K562 (cell line): ENCODE data around the gene PRR29. TPM values are rescaled to one million over a fixed set of nuclear protein-coding genes. Genes with fewer than 3 reads are reported as not detected.

ENCODE experiments used
- CHD2 ChIP-seq: IDR thresholded peaks from 2 replicates; pipeline ENCODE4 v1.6.1; 2011; ENCODE audit warnings: low read depth, low read length
- HDAC1 ChIP-seq, 2 experiments: fragments of 450-650 bp; IDR thresholded peaks; 2 replicates each; pipeline ENCODE4 v1.6.1; 2016 to 2017; ENCODE audit warnings: inconsistent platforms in 1 of 2, mild to moderate bottlenecking in 1 of 2, moderate library complexity in 1 of 2
- HNRNPL ChIP-seq: fragments of 200-400 bp; formaldehyde crosslinking; IDR thresholded peaks from 2 replicates; pipeline ENCODE4 v1.6.1; 2017; ENCODE audit warnings: low read depth, mild to moderate bottlenecking, low read length
- HOMEZ ChIP-seq: fragments of 250-450 bp; sonication (Bioruptor Pico); IDR thresholded peaks from 2 replicates; pipeline ENCODE4 v1.4.0; 2020; ENCODE audit warnings: mild to moderate bottlenecking, moderate library complexity
- MYBL2 ChIP-seq, 2 experiments: fragments of 450-650 bp in 1 of 2; sonication (generic) in 1 of 2; formaldehyde crosslinking in 1 of 2; IDR thresholded peaks; 2 replicates each; pipeline versions ENCODE4 v1.6.1 to v1.8.1; 2017 to 2022; ENCODE audit warnings: borderline replicate concordance in 1 of 2, inconsistent platforms in 1 of 2, low read depth in 1 of 2, mild to moderate bottlenecking in 1 of 2, missing genetic modification reagents in 1 of 2, moderate library complexity in 1 of 2
- RBM22 ChIP-seq: fragments of 200-400 bp; formaldehyde crosslinking; IDR thresholded peaks from 2 replicates; pipeline ENCODE4 v1.6.1; 2018; ENCODE audit warnings: low read length, low read depth; ENCODE audit not compliant: poor library complexity, severe bottlenecking
- REST ChIP-seq, 2 experiments: fragments of 450-650 bp; formaldehyde crosslinking in 1 of 2; IDR thresholded peaks; 2 replicates each; pipeline versions ENCODE4 v1.4.0 to v1.6.1; 2014 to 2020; ENCODE audit warnings: mild to moderate bottlenecking in 2 of 2, borderline replicate concordance in 1 of 2, low read depth in 1 of 2
- SREBF1 ChIP-seq: fragments of 150-350 bp; IDR thresholded peaks from 2 replicates; pipeline ENCODE4 v1.6.1; 2014; ENCODE audit warnings: antibody characterized with exemption, low read depth, low read length, borderline replicate concordance
- TOE1 ChIP-seq, 2 experiments: fragments of 450-650 bp in 1 of 2; sonication (generic) in 1 of 2; formaldehyde crosslinking in 1 of 2; IDR thresholded peaks; 2 replicates each; pipeline versions ENCODE4 v1.7.1 to v1.8.0; 2016 to 2022; ENCODE audit warnings: borderline replicate concordance in 2 of 2, mild to moderate bottlenecking in 2 of 2, antibody characterized with exemption in 1 of 2, inconsistent platforms in 1 of 2, low read depth in 1 of 2, missing genetic modification reagents in 1 of 2, moderate library complexity in 1 of 2
- U2AF2 ChIP-seq: fragments of 200-400 bp; formaldehyde crosslinking; optimal IDR thresholded peaks from 2 replicates; pipeline ENCODE3; 2017; ENCODE audit warnings: low read depth, mild to moderate bottlenecking, low read length
- ZNF431 ChIP-seq: sonication (generic); formaldehyde crosslinking; IDR thresholded peaks from 2 replicates; pipeline ENCODE4 v1.8.0; 2022; ENCODE audit warnings: mild to moderate bottlenecking, missing genetic modification reagents
- ZNF583 ChIP-seq: fragments of 250-450 bp; sonication (Bioruptor Pico); IDR thresholded peaks from 2 replicates; pipeline ENCODE4 v1.4.0; 2020
- polyA plus RNA-seq, 8 experiments: library from polyadenylated mRNA; depleted of rRNA in 4 of 8; stranded (reverse) in 5 of 8; unstranded in 3 of 8; fragments of >200 nt; fragmentation: Nextera tagmentation in 2 of 8; fragmentation: Illumina TruSeq in 1 of 8; extraction: Ambion mirVana in 2 of 8; extraction: Trizol in 1 of 8; gene quantifications; 2 replicates each; pipeline versions ENCODE4 v1.2.1 to v1.2.3, GENCODE V29; 2011 to 2014; ENCODE audit warnings: inconsistent platforms in 1 of 8, missing spikeins in 1 of 8
- total RNA-seq, 7 experiments: library from RNA; depleted of rRNA in 6 of 7; stranded (reverse); fragments of >200 nt in 6 of 7; fragmentation: Illumina TruSeq in 2 of 7; extraction: Trizol in 2 of 7; gene quantifications; 2 replicates each; pipeline versions ENCODE4 v1.2.1 to v1.2.3, GENCODE V29; 2011 to 2021; ENCODE audit warnings: low replicate concordance in 1 of 7
- TF ChIP-seq, protein P1 (sequence below), 2 experiments: IDR thresholded peaks; 2 replicates each; pipeline ENCODE4 v1.6.1; 2012; ENCODE audit warnings: improper control_type of control experiment in 2 of 2, low read depth in 2 of 2, low read length in 2 of 2, borderline replicate concordance in 1 of 2

PRR29 gene
- total and polyA plus RNA-seq, 9 of the 15 experiments (the other 6 are each of a cell fraction or from before 2014, with no cell fraction given): 0.08 to 0.58 (median 0.15) TPM; not detected in 5

DNA sequence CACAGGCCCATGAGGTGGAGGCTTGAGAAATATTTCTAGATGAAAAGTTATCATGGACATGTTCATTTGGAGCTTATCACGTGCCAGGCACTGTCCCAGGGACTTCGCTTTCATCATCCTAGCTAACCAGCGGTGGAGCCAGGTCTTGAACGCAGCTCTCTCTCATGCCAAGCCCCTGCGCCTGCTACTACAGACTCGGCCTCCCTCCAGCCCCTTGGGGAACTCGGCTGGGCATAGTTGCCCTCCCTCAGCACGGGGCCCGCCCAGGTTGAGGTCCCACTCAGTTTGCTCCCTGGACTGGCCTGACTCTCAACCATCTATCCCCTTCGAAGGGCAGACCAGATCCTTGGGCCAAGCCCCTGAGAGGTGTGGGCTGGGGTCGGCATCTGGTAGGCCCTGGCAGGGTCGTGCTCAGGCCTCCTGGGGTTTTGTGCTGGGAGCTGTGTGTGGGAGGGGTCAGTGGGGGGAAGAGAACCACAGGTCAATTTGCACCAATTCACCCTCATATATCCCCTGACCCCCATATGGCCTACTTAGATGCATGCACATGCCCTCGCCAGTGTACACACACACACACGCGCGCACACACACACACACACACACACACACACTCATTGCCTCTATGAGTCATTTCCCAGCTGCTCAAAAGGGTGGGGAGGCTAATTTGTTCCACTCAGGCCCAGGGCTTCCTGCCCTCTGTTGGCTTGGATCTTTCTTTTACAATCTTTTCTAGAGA, 13.3 kb upstream of the PRR29 start (continued):
- TF ChIP-seq, protein P1, sequence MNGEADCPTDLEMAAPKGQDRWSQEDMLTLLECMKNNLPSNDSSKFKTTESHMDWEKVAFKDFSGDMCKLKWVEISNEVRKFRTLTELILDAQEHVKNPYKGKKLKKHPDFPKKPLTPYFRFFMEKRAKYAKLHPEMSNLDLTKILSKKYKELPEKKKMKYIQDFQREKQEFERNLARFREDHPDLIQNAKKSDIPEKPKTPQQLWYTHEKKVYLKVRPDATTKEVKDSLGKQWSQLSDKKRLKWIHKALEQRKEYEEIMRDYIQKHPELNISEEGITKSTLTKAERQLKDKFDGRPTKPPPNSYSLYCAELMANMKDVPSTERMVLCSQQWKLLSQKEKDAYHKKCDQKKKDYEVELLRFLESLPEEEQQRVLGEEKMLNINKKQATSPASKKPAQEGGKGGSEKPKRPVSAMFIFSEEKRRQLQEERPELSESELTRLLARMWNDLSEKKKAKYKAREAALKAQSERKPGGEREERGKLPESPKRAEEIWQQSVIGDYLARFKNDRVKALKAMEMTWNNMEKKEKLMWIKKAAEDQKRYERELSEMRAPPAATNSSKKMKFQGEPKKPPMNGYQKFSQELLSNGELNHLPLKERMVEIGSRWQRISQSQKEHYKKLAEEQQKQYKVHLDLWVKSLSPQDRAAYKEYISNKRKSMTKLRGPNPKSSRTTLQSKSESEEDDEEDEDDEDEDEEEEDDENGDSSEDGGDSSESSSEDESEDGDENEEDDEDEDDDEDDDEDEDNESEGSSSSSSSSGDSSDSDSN (IDR thresholded peaks at IDR 0.05; ENCODE audit: borderline replicate concordance in 1 of 2, low read depth in 2 of 2, low read length in 2 of 2): no peak
- TF ChIP-seq TOE1 (IDR thresholded peaks at IDR 0.05; ENCODE audit: borderline replicate concordance): no peak
- no peak for TF ChIP-seq TOE1 (CRISPR knock-in tag; IDR thresholded peaks at IDR 0.05; ENCODE audit: borderline replicate concordance, low read depth)
- no peak for TF ChIP-seq RBM22
- TF ChIP-seq SREBF1: no peak
- TF ChIP-seq ZNF431 (CRISPR knock-in tag): no peak
- no peak for TF ChIP-seq HNRNPL
- no peak for TF ChIP-seq ZNF583 (CRISPR knock-in tag)
- TF ChIP-seq HOMEZ (CRISPR knock-in tag): no peak
- no peak for TF ChIP-seq REST (IDR thresholded peaks at IDR 0.05; ENCODE audit: borderline replicate concordance)
- TF ChIP-seq REST (CRISPR knock-in tag; IDR thresholded peaks at IDR 0.05; ENCODE audit: low read depth): no peak
- peak in 1 of 2 experiments; percentile 50; a peak in 1 of 4 replicates for TF ChIP-seq HDAC1 (IDR thresholded peaks at IDR 0.05)
- no peak for TF ChIP-seq MYBL2 (IDR thresholded peaks at IDR 0.05; ENCODE audit: low read depth)
- no peak for TF ChIP-seq MYBL2 (CRISPR knock-in tag; IDR thresholded peaks at IDR 0.05; ENCODE audit: borderline replicate concordance)
- no peak for TF ChIP-seq U2AF2
- no peak for TF ChIP-seq CHD2
